Inflammatory macrophage treated with lipopolysaccharide for 1 hour (primary cell): Measurements from ENCODE around the gene ZNF3.

Source experiments
- DNase-seq, 2 donors: peaks; one replicate each; pipeline ENCODE4 v3.0.0-alpha.2; 2020 to 2022

The ZNF3 gene

GRCh38 chr7:100107890-100108289, 26.4 kb upstream of the ZNF3 start:
- no peak for DNase-seq

- DNase-seq = no peak
Observed at GRCh38 chr7:100107125-100107737, 25.7 kb upstream of the ZNF3 start.

GRCh38 chr7:100106633-100107032, 25.1 kb upstream of the ZNF3 start:
- no peak for DNase-seq

GRCh38 chr7:100105534-100105933, 24.0 kb upstream of the ZNF3 start:
- DNase-seq = no peak

GRCh38 chr7:100102950-100103840, 21.7 kb upstream of the ZNF3 start:
- DNase-seq = no peak

- peak; percentile 98 to 99 for DNase-seq
Observed at GRCh38 chr7:100101016-100101862, 19.7 kb upstream of the ZNF3 start, which contains the start of the genes AP4M1 and MCM7. Gene AP4M1 (plus strand): TSS chr7:100101643. CDS start chr7:100101715, 72 bp downstream. Gene MCM7 (minus strand): TSS chr7:100101397. CDS start chr7:100101294, 103 bp downstream.

GRCh38 chr7:100100420-100101015, 19.0 kb upstream of the ZNF3 start:
- DNase-seq = peak; percentile 93

GRCh38 chr7:100099452-100099851, 17.9 kb upstream of the ZNF3 start:
- no peak for DNase-seq

GRCh38 chr7:100098913-100099312, 17.4 kb upstream of the ZNF3 start:
- no peak for DNase-seq

- DNase-seq = no peak
Observed at GRCh38 chr7:100095704-100096103, 14.2 kb upstream of the ZNF3 start.

GRCh38 chr7:100095289-100095688, 13.8 kb upstream of the ZNF3 start:
- DNase-seq = no peak

GRCh38 chr7:100093925-100094486, 12.5 kb upstream of the ZNF3 start:
- DNase-seq = no peak

GRCh38 chr7:100093498-100093897, 12.0 kb upstream of the ZNF3 start:
- DNase-seq = no peak

GRCh38 chr7:100093054-100093453, 11.5 kb upstream of the ZNF3 start:
- DNase-seq = no peak

GRCh38 chr7:100091411-100092181, 10.1 kb upstream of the ZNF3 start:
- DNase-seq = no peak

- no peak for DNase-seq
Observed at GRCh38 chr7:100090527-100091410, 9.2 kb upstream of the ZNF3 start.

- DNase-seq = peak in 1 of 2 donors; percentile 7
Observed at GRCh38 chr7:100089458-100090196, 8.1 kb upstream of the ZNF3 start.

GRCh38 chr7:100088621-100089457, 7.3 kb upstream of the ZNF3 start, which contains the start of gene COPS6:
Gene COPS6 (plus strand): TSS chr7:100088969. CDS start chr7:100088991, 22 bp downstream.
- DNase-seq = peak; percentile 63 to 87
